Measurements from ENCODE around the gene PAK5.
A peak's percentile ranks its signal among the peaks of the same experiment; 100 is the strongest.
"Not testable (repeated sequence)": the region's sequence is repeated elsewhere in the genome, so short reads cannot be mapped to it uniquely, and the experiment has no call there.

The PAK5 gene

GRCh38 chr20:9685011-9685410, 153.9 kb downstream of the PAK5 start:
- no peak for DNase-seq (ENCODE audit: low spot score)

GRCh38 chr20:9677100-9677623, 161.7 kb downstream of the PAK5 start:
- no peak for DNase-seq (ENCODE audit: low spot score)

- no peak for DNase-seq (ENCODE audit: low spot score)
Measured at GRCh38 chr20:9672981-9673380, 165.9 kb downstream of the PAK5 start.

GRCh38 chr20:9672027-9672426, 166.8 kb downstream of the PAK5 start:
- no peak for DNase-seq (ENCODE audit: low spot score)

GRCh38 chr20:9668381-9668780, 170.5 kb downstream of the PAK5 start:
- DNase-seq (ENCODE audit: low spot score), result no peak

- DNase-seq (ENCODE audit: low spot score), result no peak
Measured at GRCh38 chr20:9663423-9663822, 175.5 kb downstream of the PAK5 start.

GRCh38 chr20:9660236-9660868, 178.5 kb downstream of the PAK5 start:
- peak; percentile 20 for DNase-seq (ENCODE audit: low spot score)

GRCh38 chr20:9647741-9648140, 191.1 kb downstream of the PAK5 start:
- DNase-seq (ENCODE audit: low spot score), result no peak

- DNase-seq (ENCODE audit: low spot score), result no peak
Measured at GRCh38 chr20:9646375-9646774, 192.5 kb downstream of the PAK5 start.

GRCh38 chr20:9642882-9643281, 196.0 kb downstream of the PAK5 start:
- DNase-seq (ENCODE audit: low spot score), result no peak

- not testable (repeated sequence) for DNase-seq (ENCODE audit: low spot score)
Measured at GRCh38 chr20:9641499-9642000, 197.3 kb downstream of the PAK5 start.

- DNase-seq (ENCODE audit: low spot score), result no peak
Measured at GRCh38 chr20:9637889-9638288, 201.0 kb downstream of the PAK5 start.

- no peak for DNase-seq (ENCODE audit: low spot score)
Measured at GRCh38 chr20:9635750-9636149, 203.1 kb downstream of the PAK5 start.

- DNase-seq (ENCODE audit: low spot score), result no peak
Measured at GRCh38 chr20:9634327-9634726, 204.5 kb downstream of the PAK5 start.

GRCh38 chr20:9632991-9633390, 205.9 kb downstream of the PAK5 start:
- DNase-seq (ENCODE audit: low spot score), result no peak

GRCh38 chr20:9632265-9632664, 206.6 kb downstream of the PAK5 start:
- DNase-seq (ENCODE audit: low spot score), result no peak

GRCh38 chr20:9630554-9630953, 208.3 kb downstream of the PAK5 start:
- no peak for DNase-seq (ENCODE audit: low spot score)

GRCh38 chr20:9629831-9630230, 209.0 kb downstream of the PAK5 start:
- DNase-seq (ENCODE audit: low spot score), result no peak

- no peak for DNase-seq (ENCODE audit: low spot score)
Measured at GRCh38 chr20:9628589-9628988, 210.3 kb downstream of the PAK5 start.

GRCh38 chr20:9628141-9628540, 210.7 kb downstream of the PAK5 start:
- DNase-seq (ENCODE audit: low spot score), result no peak

GRCh38 chr20:9627219-9627618, 211.7 kb downstream of the PAK5 start:
- DNase-seq (ENCODE audit: low spot score), result no peak

- DNase-seq (ENCODE audit: low spot score), result no peak
Measured at GRCh38 chr20:9626357-9626756, 212.5 kb downstream of the PAK5 start.

- DNase-seq (ENCODE audit: low spot score), result peak; percentile 20
Measured at GRCh38 chr20:9617940-9618339, 220.9 kb downstream of the PAK5 start.

- peak; percentile 59 for DNase-seq (ENCODE audit: low spot score)
Measured at GRCh38 chr20:9616833-9617461, 221.9 kb downstream of the PAK5 start.
